ENCODE data around the gene LDOC1. TPM values are rescaled to one million over a fixed set of nuclear protein-coding genes. Genes with fewer than 3 reads are reported as not detected.

LDOC1 gene
- total RNA-seq, 4 donors from 2014 or later: 5.2 to 9.8 (median 7.1) TPM

DNA sequence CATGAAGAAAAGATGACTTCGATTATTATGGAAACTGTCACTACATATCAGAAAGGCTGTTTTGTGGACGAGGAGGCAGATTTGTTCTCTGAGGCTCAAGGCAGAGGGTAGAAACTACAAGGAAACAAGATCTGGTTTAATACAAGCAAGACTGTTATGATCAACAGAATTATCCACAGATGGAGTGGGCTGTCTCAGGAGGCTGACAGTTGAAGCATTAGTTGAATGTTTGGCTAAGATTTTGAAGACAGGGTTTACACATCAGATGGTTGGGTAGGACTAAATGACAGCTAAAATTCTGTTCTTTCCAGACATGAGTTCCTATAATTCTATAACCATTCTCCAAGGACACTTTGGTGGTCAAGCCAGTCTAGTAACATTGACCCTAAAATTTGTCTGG is 49.8 kb downstream of the LDOC1 start:
- TF ChIP-seq, protein P1, sequence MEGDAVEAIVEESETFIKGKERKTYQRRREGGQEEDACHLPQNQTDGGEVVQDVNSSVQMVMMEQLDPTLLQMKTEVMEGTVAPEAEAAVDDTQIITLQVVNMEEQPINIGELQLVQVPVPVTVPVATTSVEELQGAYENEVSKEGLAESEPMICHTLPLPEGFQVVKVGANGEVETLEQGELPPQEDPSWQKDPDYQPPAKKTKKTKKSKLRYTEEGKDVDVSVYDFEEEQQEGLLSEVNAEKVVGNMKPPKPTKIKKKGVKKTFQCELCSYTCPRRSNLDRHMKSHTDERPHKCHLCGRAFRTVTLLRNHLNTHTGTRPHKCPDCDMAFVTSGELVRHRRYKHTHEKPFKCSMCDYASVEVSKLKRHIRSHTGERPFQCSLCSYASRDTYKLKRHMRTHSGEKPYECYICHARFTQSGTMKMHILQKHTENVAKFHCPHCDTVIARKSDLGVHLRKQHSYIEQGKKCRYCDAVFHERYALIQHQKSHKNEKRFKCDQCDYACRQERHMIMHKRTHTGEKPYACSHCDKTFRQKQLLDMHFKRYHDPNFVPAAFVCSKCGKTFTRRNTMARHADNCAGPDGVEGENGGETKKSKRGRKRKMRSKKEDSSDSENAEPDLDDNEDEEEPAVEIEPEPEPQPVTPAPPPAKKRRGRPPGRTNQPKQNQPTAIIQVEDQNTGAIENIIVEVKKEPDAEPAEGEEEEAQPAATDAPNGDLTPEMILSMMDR (IDR thresholded peaks at IDR 0.05): no peak
- ATAC-seq (ENCODE audit: low FRiP score): no peak
- DNase-seq (ENCODE audit: low spot score): no peak

Other genes starting within 250 kb of the LDOC1 start
- gene SPANXB1, start 174.5 kb downstream of the LDOC1 start, total RNA-seq: not detected
- gene SPANXC, start 65.4 kb upstream of the LDOC1 start, total RNA-seq: not detected